ENCODE measurements around the gene COPZ2.

GRCh38 chr17:47997586-47997985 is 40.0 kb downstream of the COPZ2 start:
- TF ChIP-seq CTCF (conservative IDR thresholded peaks at IDR 0.05 in 1 of 2, IDR thresholded peaks at IDR 0.05 in 1 of 2; ENCODE audit: extremely low read depth in 1 of 2, insufficient read depth in 1 of 2, low read depth in 1 of 2, low read length in 2 of 2), result no peak
- no peak for TF ChIP-seq EZH2 (IDR thresholded peaks at IDR 0.05; ENCODE audit: borderline replicate concordance, low read length)
